Astrocyte of the cerebellum (primary cell): ENCODE measurements around the gene NID2.

Source experiments
- DNase-seq: peaks from one replicate; pipeline ENCODE4 v3.0.0-alpha.2; 2011; ENCODE audit warnings: low read depth
- H3K4me3 ChIP-seq: 2 replicates; pipeline ENCODE4 v1.5.1; 2011; ENCODE audit warnings: mild to moderate bottlenecking, low read depth, low read length, moderate library complexity
- CTCF ChIP-seq: IDR thresholded peaks from 2 replicates; pipeline ENCODE4 v1.5.1; 2012; ENCODE audit warnings: low read length, low read depth, moderate library complexity, mild to moderate bottlenecking; ENCODE audit errors: missing control alignments
- in situ Hi-C: cut with HindIII; loops from 2 replicates; pipeline ENCODE4 v1.10.0; 2017; ENCODE audit warnings: low sequenced_read_pairs

NID2 gene

GRCh38 chr14:52108823-52109222 is 40.0 kb upstream of the NID2 start:
- in situ Hi-C loops: no loop called here
- H3K4me3 ChIP-seq: no peak overlapping the region
- DNase-seq: no peak
- no peak for TF ChIP-seq CTCF

- TF ChIP-seq CTCF: no peak
- no peak for DNase-seq
- no peak overlapping the region for H3K4me3 ChIP-seq
- in situ Hi-C loops: no loop called here
Measured at GRCh38 chr14:52106840-52107239, 38.0 kb upstream of the NID2 start.

- no peak for DNase-seq
- no peak for TF ChIP-seq CTCF
- no peak overlapping the region for H3K4me3 ChIP-seq
- in situ Hi-C loops: no loop called here
Measured at GRCh38 chr14:52103416-52103815, 34.6 kb upstream of the NID2 start.

DNA sequence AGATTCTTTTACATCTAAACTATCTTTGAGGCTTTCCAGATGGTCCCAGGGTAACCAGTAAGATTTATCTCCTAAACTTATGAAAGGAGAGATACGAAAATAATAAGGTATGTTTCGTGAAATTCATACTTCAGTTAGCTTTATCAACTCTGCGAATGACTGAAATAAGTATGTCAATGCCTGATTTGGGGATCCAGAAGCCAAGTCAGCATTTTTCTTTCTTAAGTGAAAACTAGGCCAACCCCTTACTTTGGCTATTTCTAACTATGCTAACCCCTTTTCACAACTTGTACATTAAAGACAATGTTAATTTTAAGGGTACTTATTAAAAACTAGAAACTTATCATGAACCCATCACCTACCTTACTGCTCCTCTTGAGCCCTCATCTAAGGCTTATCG is 26.9 kb upstream of the NID2 start:
- H3K4me3 ChIP-seq: no peak overlapping the region
- no peak for DNase-seq
- in situ Hi-C loops: no loop called here
- TF ChIP-seq CTCF: no peak

- no peak overlapping the region for H3K4me3 ChIP-seq
- in situ Hi-C loops: no loop called here
- no peak for DNase-seq
- TF ChIP-seq CTCF: no peak
Measured at GRCh38 chr14:52095336-52095735, 26.5 kb upstream of the NID2 start.

GRCh38 chr14:52094546-52095271 is 25.9 kb upstream of the NID2 start:
- no peak for DNase-seq
- H3K4me3 ChIP-seq: no peak overlapping the region
- in situ Hi-C loops: no loop called here
- no peak for TF ChIP-seq CTCF

GRCh38 chr14:52091928-52092327 is 23.1 kb upstream of the NID2 start:
- H3K4me3 ChIP-seq: no peak overlapping the region
- DNase-seq: no peak
- no peak for TF ChIP-seq CTCF
- in situ Hi-C loops: no loop called here
